Memory B cell (primary cell): ENCODE data around the gene CCDC197.

Experiments
- ATAC-seq: fragments of 150-1000 bp; cut with Tn5 transposase; 2 replicates; pipeline ENCODE4 v1.10.0; 2021; ENCODE audit warnings: low read depth, mild to moderate bottlenecking, moderate library complexity
- DNase-seq, 2 donors: peaks; one replicate each; pipeline ENCODE4 v3.0.0; 2022; ENCODE audit warnings: low spot score in 2 of 2
- H3K27ac Mint-ChIP-seq: one replicate; pipeline ENCODE4 v1.8.0; 2022; ENCODE audit warnings: mild to moderate bottlenecking, moderate library complexity, mixed read lengths
- H3K27me3 Mint-ChIP-seq: one replicate; pipeline ENCODE4 v1.8.0; 2022; ENCODE audit warnings: mixed read lengths
- H3K36me3 Mint-ChIP-seq: one replicate; pipeline ENCODE4 v1.8.0; 2022; ENCODE audit warnings: mild to moderate bottlenecking, mixed read lengths
- H3K4me1 Mint-ChIP-seq: one replicate; pipeline ENCODE4 v1.8.0; 2022; ENCODE audit warnings: mixed read lengths
- H3K4me3 Mint-ChIP-seq: one replicate; pipeline ENCODE4 v1.8.0; 2022; ENCODE audit warnings: mild to moderate bottlenecking, moderate library complexity, mixed read lengths
- H3K9me3 Mint-ChIP-seq: one replicate; pipeline ENCODE4 v1.8.0; 2022; ENCODE audit warnings: mixed read lengths

Gene CCDC197

GRCh38 chr14:94038921-94039629, 42.0 kb downstream of the CCDC197 start:
- Mint-ChIP-seq H3K9me3 (no peaks in the 10 kb centered on the region), H3K4me3 (no peak overlapping the region), H3K36me3 (no peaks in the 10 kb centered on the region), H3K27ac (no peak overlapping the region), H3K27me3 (peaks cover 3% of the 10 kb centered on the region), H3K4me1 (peaks cover 5% of the 10 kb centered on the region)
- DNase-seq, result no peak
- no peak for ATAC-seq

GRCh38 chr14:94040247-94040646, 43.1 kb downstream of the CCDC197 start:
- H3K36me3 Mint-ChIP-seq, result peaks cover 3% of the 10 kb centered on the region
- no peaks in the 10 kb centered on the region for H3K9me3 Mint-ChIP-seq
- H3K4me3 Mint-ChIP-seq, result no peak overlapping the region

GRCh38 chr14:94040796-94041195, 43.7 kb downstream of the CCDC197 start:
- H3K27ac Mint-ChIP-seq, result no peak overlapping the region
- no peak overlapping the region for H3K4me3 Mint-ChIP-seq
- no peak for ATAC-seq
- H3K27me3 Mint-ChIP-seq, result peaks cover 3% of the 10 kb centered on the region
- peaks cover 5% of the 10 kb centered on the region for H3K4me1 Mint-ChIP-seq
- no peak for DNase-seq
- peaks cover 5% of the 10 kb centered on the region for H3K36me3 Mint-ChIP-seq
- no peaks in the 10 kb centered on the region for H3K9me3 Mint-ChIP-seq

More at GRCh38 chr14:94040247-94040646, 43.1 kb downstream of the CCDC197 start:
- Mint-ChIP-seq H3K27ac (no peak overlapping the region), H3K4me1 (peaks cover 5% of the 10 kb centered on the region), H3K27me3 (peaks cover 3% of the 10 kb centered on the region)
- no peak for DNase-seq
- no peak for ATAC-seq

GRCh38 chr14:94041551-94042346, 44.6 kb downstream of the CCDC197 start:
- no peaks in the 10 kb centered on the region for H3K9me3 Mint-ChIP-seq
- H3K4me3 Mint-ChIP-seq, result no peak overlapping the region
- H3K27ac Mint-ChIP-seq, result peak overlapping the region; percentile 15
- peaks cover under 1% of the 10 kb centered on the region for H3K27me3 Mint-ChIP-seq
- peaks cover 3% of the 10 kb centered on the region for H3K4me1 Mint-ChIP-seq
- H3K36me3 Mint-ChIP-seq, result peaks cover 5% of the 10 kb centered on the region
- ATAC-seq (peak; percentile 7), DNase-seq (no peak)

GRCh38 chr14:94042433-94043091, 45.5 kb downstream of the CCDC197 start:
- Mint-ChIP-seq H3K9me3 (no peaks in the 10 kb centered on the region), H3K4me3 (no peak overlapping the region), H3K36me3 (peaks cover 5% of the 10 kb centered on the region), H3K4me1 (peaks cover 2% of the 10 kb centered on the region), H3K27ac (peak overlapping the region; percentile 15), H3K27me3 (no peaks in the 10 kb centered on the region)
- ATAC-seq (no peak), DNase-seq (no peak)

- DNase-seq (no peak), ATAC-seq (no peak)
- Mint-ChIP-seq H3K36me3 (peaks cover 10% of the 10 kb centered on the region), H3K4me1 (peaks cover 2% of the 10 kb centered on the region), H3K9me3 (no peaks in the 10 kb centered on the region), H3K27ac (no peak overlapping the region), H3K27me3 (no peaks in the 10 kb centered on the region), H3K4me3 (no peak overlapping the region)
Observed at GRCh38 chr14:94043111-94043755, 46.1 kb downstream of the CCDC197 start.

- peaks cover 10% of the 10 kb centered on the region for H3K36me3 Mint-ChIP-seq
- no peaks in the 10 kb centered on the region for H3K9me3 Mint-ChIP-seq
- H3K27me3 Mint-ChIP-seq, result no peaks in the 10 kb centered on the region
- peak; percentile 14 for ATAC-seq
- H3K4me1 Mint-ChIP-seq, result peaks cover 2% of the 10 kb centered on the region
- H3K4me3 Mint-ChIP-seq, result no peak overlapping the region
- DNase-seq, result no peak
- peak overlapping the region; percentile 6 for H3K27ac Mint-ChIP-seq
Observed at GRCh38 chr14:94043756-94044475, 46.8 kb downstream of the CCDC197 start.

GRCh38 chr14:94044476-94045091, 47.5 kb downstream of the CCDC197 start:
- H3K36me3 Mint-ChIP-seq, result peaks cover 10% of the 10 kb centered on the region
- H3K4me1 Mint-ChIP-seq, result peaks cover 2% of the 10 kb centered on the region
- H3K4me3 Mint-ChIP-seq, result no peak overlapping the region
- DNase-seq (no peak), ATAC-seq (no peak)
- no peaks in the 10 kb centered on the region for H3K9me3 Mint-ChIP-seq
- no peak overlapping the region for H3K27ac Mint-ChIP-seq
- no peaks in the 10 kb centered on the region for H3K27me3 Mint-ChIP-seq

- peaks cover 12% of the 10 kb centered on the region for H3K36me3 Mint-ChIP-seq
- H3K27ac Mint-ChIP-seq, result no peak overlapping the region
- no peaks in the 10 kb centered on the region for H3K27me3 Mint-ChIP-seq
Observed at GRCh38 chr14:94045101-94045500, 48.0 kb downstream of the CCDC197 start.

GRCh38 chr14:94045563-94046345, 48.7 kb downstream of the CCDC197 start:
- Mint-ChIP-seq H3K4me3 (no peak overlapping the region), H3K9me3 (no peaks in the 10 kb centered on the region), H3K27ac (no peak overlapping the region), H3K36me3 (peaks cover 14% of the 10 kb centered on the region), H3K4me1 (peaks cover 2% of the 10 kb centered on the region), H3K27me3 (no peaks in the 10 kb centered on the region)
- ATAC-seq (no peak), DNase-seq (no peak)

More at GRCh38 chr14:94045101-94045500, 48.0 kb downstream of the CCDC197 start:
- Mint-ChIP-seq H3K9me3 (no peaks in the 10 kb centered on the region), H3K4me1 (peaks cover 2% of the 10 kb centered on the region), H3K4me3 (no peak overlapping the region)
- ATAC-seq (no peak), DNase-seq (no peak)

- ATAC-seq (no peak), DNase-seq (no peak)
- Mint-ChIP-seq H3K36me3 (peaks cover 23% of the 10 kb centered on the region), H3K27ac (no peak overlapping the region), H3K27me3 (no peaks in the 10 kb centered on the region), H3K4me1 (peaks cover 2% of the 10 kb centered on the region), H3K9me3 (no peaks in the 10 kb centered on the region), H3K4me3 (no peak overlapping the region)
Observed at GRCh38 chr14:94046696-94047250, 49.7 kb downstream of the CCDC197 start.

GRCh38 chr14:94047581-94047980, 50.5 kb downstream of the CCDC197 start:
- DNase-seq, result no peak
- Mint-ChIP-seq H3K27ac (no peak overlapping the region), H3K27me3 (no peaks in the 10 kb centered on the region), H3K9me3 (no peaks in the 10 kb centered on the region), H3K36me3 (peaks cover 29% of the 10 kb centered on the region), H3K4me1 (no peaks in the 10 kb centered on the region), H3K4me3 (no peak overlapping the region)
- no peak for ATAC-seq
